ENCODE data around the gene HES7. TPM values are rescaled to one million over a fixed set of nuclear protein-coding genes. Genes with fewer than 3 reads are reported as not detected.

The HES7 gene
- total and polyA plus RNA-seq, 9 of the 15 experiments (the other 6 are each of a cell fraction or from before 2014, with no cell fraction given): 0.03 to 1.7 (median 0.14) TPM; not detected in 1

GRCh38 chr17:8120520-8121406, 3.1 kb downstream of the HES7 start (continued):
- TF ChIP-seq ZNF407 (IDR thresholded peaks at IDR 0.05; ENCODE audit: low read depth) (peak; percentile 38; the same call in 1 of the 2 replicates), BDP1 (IDR thresholded peaks at IDR 0.05; ENCODE audit: insufficient read depth, insufficient read length) (peak; percentile 53), CTBP1 (IDR thresholded peaks at IDR 0.05; ENCODE audit: borderline replicate concordance) (no peak), MECOM (CRISPR knock-in tag; IDR thresholded peaks at IDR 0.05) (no peak), CEBPG (CRISPR knock-in tag; IDR thresholded peaks at IDR 0.05) (peak; percentile 62), CEBPG (tag; conservative IDR thresholded peaks at IDR 0.05 in 1 of 2, IDR thresholded peaks at IDR 0.05 in 1 of 2) (no peak), ETS1 (conservative IDR thresholded peaks at IDR 0.05; ENCODE audit: control insufficient read depth, low read depth, low read length) (no peak), SRSF7 (optimal IDR thresholded peaks at IDR 0.05; ENCODE audit: low read depth, low read length) (no peak), XRCC3 (IDR thresholded peaks at IDR 0.05) (no peak), RCOR1 (IDR thresholded peaks at IDR 0.05; ENCODE audit: borderline replicate concordance in 1 of 2, low read depth in 2 of 2, low read length in 2 of 2) (no peak), NCOA2 (IDR thresholded peaks at IDR 0.05; ENCODE audit: partially characterized antibody in 2 of 2) (no peak), ADNP (tag; IDR thresholded peaks at IDR 0.05) (peak; percentile 82), ZNF280A (IDR thresholded peaks at IDR 0.05; ENCODE audit: low read depth, partially characterized antibody) (no peak), PPARD (CRISPR knock-in tag; IDR thresholded peaks at IDR 0.05) (no peak), NONO (IDR thresholded peaks at IDR 0.05; ENCODE audit: low read depth in 2 of 2, low read length in 1 of 2) (no peak), POLR2AphosphoS5 (IDR thresholded peaks at IDR 0.05; ENCODE audit: control insufficient read depth, insufficient read depth, low read depth, low read length) (no peak)

All from K562 (cell line).